Measurements from ENCODE around the gene STAT2.
A peak's percentile ranks its signal among the peaks of the same experiment; 100 is the strongest.
"Not testable (repeated sequence)": the region's sequence is repeated elsewhere in the genome, so short reads cannot be mapped to it uniquely, and the experiment has no call there.

The STAT2 gene

GRCh38 chr12:56359851-56360767, at the start of gene STAT2:
Gene STAT2, minus strand, starts transcription at chr12:56360107. Its CDS starts 3,536 bp downstream, at chr12:56356571.
- DNase-seq (ENCODE audit: low read depth): peak; percentile 99

- DNase-seq (ENCODE audit: low read depth): no peak
Observed at GRCh38 chr12:56408799-56409417, 49.0 kb upstream of the STAT2 start.

- not testable (repeated sequence) for DNase-seq (ENCODE audit: low read depth)
Observed at GRCh38 chr12:56404227-56404626, 44.3 kb upstream of the STAT2 start.

GRCh38 chr12:56401612-56402011, 41.7 kb upstream of the STAT2 start:
- not testable (repeated sequence) for DNase-seq (ENCODE audit: low read depth)

- DNase-seq (ENCODE audit: low read depth): not testable (repeated sequence)
Observed at GRCh38 chr12:56401125-56401524, 41.2 kb upstream of the STAT2 start.

- not testable (repeated sequence) for DNase-seq (ENCODE audit: low read depth)
Observed at GRCh38 chr12:56399466-56399865, 39.6 kb upstream of the STAT2 start.

GRCh38 chr12:56398324-56398723, 38.4 kb upstream of the STAT2 start:
- no peak for DNase-seq (ENCODE audit: low read depth)

- DNase-seq (ENCODE audit: low read depth): no peak
Observed at GRCh38 chr12:56392331-56392730, 32.4 kb upstream of the STAT2 start.

- DNase-seq (ENCODE audit: low read depth): no peak
Observed at GRCh38 chr12:56391721-56392120, 31.8 kb upstream of the STAT2 start.

GRCh38 chr12:56389412-56389811, 29.5 kb upstream of the STAT2 start:
- DNase-seq (ENCODE audit: low read depth): no peak

- no peak for DNase-seq (ENCODE audit: low read depth)
Observed at GRCh38 chr12:56387152-56387736, 27.3 kb upstream of the STAT2 start.

GRCh38 chr12:56385873-56386272, 26.0 kb upstream of the STAT2 start:
- DNase-seq (ENCODE audit: low read depth): no peak

GRCh38 chr12:56382611-56383010, 22.7 kb upstream of the STAT2 start:
- no peak for DNase-seq (ENCODE audit: low read depth)

- no peak for DNase-seq (ENCODE audit: low read depth)
Observed at GRCh38 chr12:56377989-56378316, 18.0 kb upstream of the STAT2 start.

- no peak for DNase-seq (ENCODE audit: low read depth)
Observed at GRCh38 chr12:56377310-56377988, 17.5 kb upstream of the STAT2 start.

- DNase-seq (ENCODE audit: low read depth): no peak
Observed at GRCh38 chr12:56375598-56376434, 15.9 kb upstream of the STAT2 start.

GRCh38 chr12:56374726-56375597, 15.1 kb upstream of the STAT2 start:
- no peak for DNase-seq (ENCODE audit: low read depth)

- DNase-seq (ENCODE audit: low read depth): no peak
Observed at GRCh38 chr12:56373515-56373914, 13.6 kb upstream of the STAT2 start.

- DNase-seq (ENCODE audit: low read depth): no peak
Observed at GRCh38 chr12:56366948-56367347, 7.0 kb upstream of the STAT2 start.

Data from activated T-cell treated with anti-CD3 and anti-CD28 coated beads for 24 hours (primary cell).